GM12875 (cell line): Measurements from ENCODE around the gene HSFX3.
"Not testable (repeated sequence)": the region's sequence is repeated elsewhere in the genome, so short reads cannot be mapped to it uniquely, and the experiment has no call there.

Experiments used
- H3K4me3 ChIP-seq: one replicate; pipeline ENCODE4 v1.5.1; 2011; ENCODE audit warnings: low read depth, low read length, control low read depth
- CTCF ChIP-seq: IDR thresholded peaks from 2 replicates; pipeline ENCODE4 v1.5.1; 2011; ENCODE audit warnings: low read depth, mild to moderate bottlenecking, control low read depth, inconsistent platforms, low read length, moderate library complexity, borderline replicate concordance; ENCODE audit not compliant: insufficient read depth

HSFX3 gene

GRCh38 chrX:149531599-149531998 is 18.1 kb downstream of the HSFX3 start:
- no peak for TF ChIP-seq CTCF
- H3K4me3 ChIP-seq: no peak overlapping the region

- TF ChIP-seq CTCF: no peak
Observed at GRCh38 chrX:149528381-149528780, 21.3 kb downstream of the HSFX3 start.

GRCh38 chrX:149527705-149528104 is 22.0 kb downstream of the HSFX3 start:
- no peak overlapping the region for H3K4me3 ChIP-seq
- peak; percentile 56; the same call in 1 of the 2 replicates for TF ChIP-seq CTCF

More at GRCh38 chrX:149528381-149528780, 21.3 kb downstream of the HSFX3 start:
- H3K4me3 ChIP-seq: no peak overlapping the region

GRCh38 chrX:149526318-149527033 is 23.2 kb downstream of the HSFX3 start:
- H3K4me3 ChIP-seq: not testable (repeated sequence)

GRCh38 chrX:149525903-149526302 is 23.8 kb downstream of the HSFX3 start:
- H3K4me3 ChIP-seq: not testable (repeated sequence)

- not testable (repeated sequence) for H3K4me3 ChIP-seq
Observed at GRCh38 chrX:149525389-149525788, 24.3 kb downstream of the HSFX3 start.

GRCh38 chrX:149522916-149523315 is 26.8 kb downstream of the HSFX3 start:
- H3K4me3 ChIP-seq: no peak overlapping the region
- TF ChIP-seq CTCF: no peak

- no peak overlapping the region for H3K4me3 ChIP-seq
- no peak for TF ChIP-seq CTCF
Observed at GRCh38 chrX:149521438-149521837, 28.3 kb downstream of the HSFX3 start.

- H3K4me3 ChIP-seq: not testable (repeated sequence)
Observed at GRCh38 chrX:149520636-149521277, 29.0 kb downstream of the HSFX3 start.
